Epithelial cell of umbilical artery (primary cell): ENCODE measurements around the gene PNPLA7. TPM values are rescaled to one million over a fixed set of nuclear protein-coding genes. Genes with fewer than 3 reads are reported as not detected.

ENCODE experiments used
- total RNA-seq: library from RNA; depleted of rRNA; stranded (reverse); fragments of >200 nt; gene quantifications from 2 replicates; pipeline ENCODE4 v1.2.3, GENCODE V29; 2014

PNPLA7 gene
- under 0.01 and 0.15 TPM in 2 replicates for total RNA-seq

GRCh38 chr9:137550231-137550621 is at the start of gene PNPLA7:
Gene PNPLA7 (minus strand): TSS chr9:137550402. CDS start chr9:137550197, 205 bp downstream.

GRCh38 chr9:137590469-137591383 is 40.5 kb upstream of the PNPLA7 start, which contains the start of gene ZMYND19:
Gene ZMYND19 (minus strand): TSS chr9:137590512. CDS start chr9:137590263, 249 bp downstream.

GRCh38 chr9:137578518-137579258 is 28.5 kb upstream of the PNPLA7 start, which contains the start of gene DPH7:
Gene DPH7 (minus strand): TSS chr9:137578925. CDS start chr9:137578777, 148 bp downstream.

GRCh38 chr9:137551264-137552021 is 1.2 kb upstream of the PNPLA7 start, which contains the start of gene MRPL41:
Gene MRPL41 (plus strand): TSS chr9:137551879. CDS start chr9:137552082, 203 bp downstream.

GRCh38 chr9:137459152-137459600 is 91.0 kb downstream of the PNPLA7 start, which contains the start of gene NSMF:
Gene NSMF (minus strand): TSS chr9:137459334. CDS start chr9:137459102, 232 bp downstream.

GRCh38 chr9:137441289-137441934 is 108.8 kb downstream of the PNPLA7 start, which contains the start of gene ENTPD8:
Gene ENTPD8 (minus strand): TSS chr9:137441357. CDS start chr9:137438285, 3,072 bp downstream.

GRCh38 chr9:137422604-137423513 is 127.3 kb downstream of the PNPLA7 start, which contains the start of the genes EXD3 and NOXA1:
Gene EXD3 (minus strand): TSS chr9:137423162. CDS start chr9:137395357, 27,805 bp downstream.
Gene NOXA1 (plus strand): TSS chr9:137423393. CDS start chr9:137423530, 137 bp downstream.

Other genes with a start within 250 kb of the PNPLA7 start
- 25.1 and 46.1 TPM in 2 replicates for gene NRARP, start 248.1 kb downstream of the PNPLA7 start, total RNA-seq
- 18.8 and 22.0 TPM in 2 replicates for gene EXD3, start 127.2 kb downstream of the PNPLA7 start, total RNA-seq
- gene NOXA1, start 127.0 kb downstream of the PNPLA7 start, total RNA-seq, result 0.46 and 0.65 TPM in 2 replicates
- not detected in 2 replicates for gene ENTPD8, start 109.0 kb downstream of the PNPLA7 start, total RNA-seq
- 17.9 and 19.0 TPM in 2 replicates for gene NSMF, start 91.1 kb downstream of the PNPLA7 start, total RNA-seq
- 45.3 and 64.6 TPM in 2 replicates for gene MRPL41, start 1.5 kb upstream of the PNPLA7 start, total RNA-seq
- gene DPH7, start 28.5 kb upstream of the PNPLA7 start, total RNA-seq, result 19.8 and 27.8 TPM in 2 replicates
- gene ZMYND19, start 40.1 kb upstream of the PNPLA7 start, total RNA-seq, result 25.4 and 25.7 TPM in 2 replicates
- 21.3 and 21.8 TPM in 2 replicates for gene ARRDC1, start 55.3 kb upstream of the PNPLA7 start, total RNA-seq
- gene EHMT1, start 68.6 kb upstream of the PNPLA7 start, total RNA-seq, result 51.8 and 59.8 TPM in 2 replicates